ENCODE results near the gene ALKBH7. TPM values are rescaled to one million over a fixed set of nuclear protein-coding genes. Genes with fewer than 3 reads are reported as not detected.

ALKBH7 gene
- total and polyA plus RNA-seq, 5 experiments from 2014 or later = 73.7 to 162 (median 130) TPM

GRCh38 chr19:6423499-6424194 is 51.1 kb downstream of the ALKBH7 start:
- Mint-ChIP-seq H3K9me3 (peaks cover 0 to 2% (median 0%) of the 10 kb centered on the region in 9 donors), H3K27me3 (no peaks in the 10 kb centered on the region), H3K4me1 (peaks cover 16 to 44% (median 41%) of the 10 kb centered on the region in 4 donors), H3K4me3 (peak overlapping the region; percentile 81 to 93 (median 88)), H3K36me3 (peaks cover 0 to 34% (median 2%) of the 10 kb centered on the region in 3 donors), H3K27ac (peak overlapping the region; percentile 76 to 94 (median 88))
- no peak for ATAC-seq
- POLR2A ChIA-PET = interaction anchor here (0.7 to 2.7 kb wide), 5 partner anchors 35 to 603 kb away, joined by 3 to 28 read pairs (median 5); partner anchors contain the start of genes ALKBH7, CRB3 and DENND1C
- peak in 4 of 10 donors; percentile 8 to 28 (median 12) for DNase-seq

GRCh38 chr19:6424195-6424938 is 51.8 kb downstream of the ALKBH7 start, which contains the start of gene KHSRP:
Gene KHSRP, minus strand, starts transcription at chr19:6424811. Its CDS starts 110 bp downstream, at chr19:6424701.
- H3K27ac Mint-ChIP-seq = peak within 1 kb of the TSS; percentile 89 to 97 (median 94)
- peaks cover 0 to 27% (median 2%) of the 10 kb centered on the region in 3 donors for H3K36me3 Mint-ChIP-seq
- DNase-seq (peak in 7 of 10 donors; percentile 14 to 50 (median 28)), ATAC-seq (no peak)
- no peaks in the 10 kb centered on the region for H3K27me3 Mint-ChIP-seq
- POLR2A ChIA-PET = interaction anchor here (0.8 to 2.9 kb wide), 17 partner anchors 9 to 645 kb away, joined by 3 to 28 read pairs (median 4); partner anchors contain the start of genes ALKBH7, CLPP, CRB3 and DENND1C
- H3K9me3 Mint-ChIP-seq = peaks cover 0 to 2% (median 0%) of the 10 kb centered on the region in 9 donors
- H3K4me3 Mint-ChIP-seq = peak within 1 kb of the TSS; percentile 81 to 93 (median 88)
- peaks cover 16 to 45% (median 41%) of the 10 kb centered on the region in 4 donors for H3K4me1 Mint-ChIP-seq

Small RNA genes within 50 kb of the gene (microRNA-seq; reads per million reads assigned to microRNA genes)
- 3.4 reads per million, percentile 4 among the genes with 10 or more reads in this experiment for gene MIR3940 (ENCODE audit: borderline microRNAs expressed)
- gene MIR6790 (ENCODE audit: borderline microRNAs expressed) = not detected
- gene MIR6885 (ENCODE audit: borderline microRNAs expressed) = not detected

Other genes with a start within 250 kb of the ALKBH7 start
- not detected for gene ACSBG2, start 237.1 kb upstream of the ALKBH7 start, total RNA-seq
- under 1 TPM in 1 of 3 donors, not detected in 2; 0.07 TPM for gene ACSBG2, start 237.1 kb upstream of the ALKBH7 start, polyA plus RNA-seq
- 10 to 100 TPM; 37.7 to 41.7 TPM for gene MLLT1, start 92.8 kb upstream of the ALKBH7 start, total RNA-seq
- gene MLLT1, start 92.8 kb upstream of the ALKBH7 start, polyA plus RNA-seq = 1 to 10 TPM in 2 of 3 donors, under 1 TPM in 1; 0.68 to 2.7 (median 1.2) TPM
- gene ACER1, start 39.2 kb upstream of the ALKBH7 start, total RNA-seq = 1 to 10 TPM in 1 of 2 experiments, under 1 TPM in 1; 0.91 to 1.1 TPM
- gene ACER1, start 39.2 kb upstream of the ALKBH7 start, polyA plus RNA-seq = 1 to 10 TPM; 1.4 to 2.6 (median 2.3) TPM
- 10 to 100 TPM; 73.0 to 74.4 TPM for gene CLPP, start 11.3 kb upstream of the ALKBH7 start, total RNA-seq
- 100 to 1,000 TPM; 142 to 197 (median 148) TPM for gene CLPP, start 11.3 kb upstream of the ALKBH7 start, polyA plus RNA-seq
- 1 to 10 TPM; 3.3 to 3.7 TPM for gene PSPN, start 3.1 kb downstream of the ALKBH7 start, total RNA-seq
- gene PSPN, start 3.1 kb downstream of the ALKBH7 start, polyA plus RNA-seq = 1 to 10 TPM in 2 of 3 donors, under 1 TPM in 1; 0.50 to 1.2 (median 1.1) TPM
- gene GTF2F1, start 20.4 kb downstream of the ALKBH7 start, total RNA-seq = 10 to 100 TPM; 54.1 to 64.8 TPM
- 10 to 100 TPM; 16.3 to 30.1 (median 20.6) TPM for gene GTF2F1, start 20.4 kb downstream of the ALKBH7 start, polyA plus RNA-seq
- gene KHSRP, start 52.0 kb downstream of the ALKBH7 start, total RNA-seq = 100 to 1,000 TPM; 159 to 167 TPM
- gene KHSRP, start 52.0 kb downstream of the ALKBH7 start, polyA plus RNA-seq = 10 to 100 TPM; 14.5 to 26.2 (median 14.7) TPM
- gene SLC25A41, start 61.0 kb downstream of the ALKBH7 start, total RNA-seq = under 1 TPM; 0.62 to 0.96 TPM
- under 1 TPM in 1 of 3 donors, not detected in 2; 0.38 TPM for gene SLC25A41, start 61.0 kb downstream of the ALKBH7 start, polyA plus RNA-seq
- 10 to 100 TPM; 19.0 to 24.5 TPM for gene SLC25A23, start 87.0 kb downstream of the ALKBH7 start, total RNA-seq
- 10 to 100 TPM; 14.6 to 29.6 (median 15.9) TPM for gene SLC25A23, start 87.0 kb downstream of the ALKBH7 start, polyA plus RNA-seq
- 10 to 100 TPM in 1 of 2 experiments, 1 to 10 TPM in 1; 8.5 to 10.5 TPM for gene CRB3, start 91.5 kb downstream of the ALKBH7 start, total RNA-seq
- 1 to 10 TPM; 4.3 to 5.8 (median 5.7) TPM for gene CRB3, start 91.5 kb downstream of the ALKBH7 start, polyA plus RNA-seq
- 100 to 1,000 TPM; 105 to 110 TPM for gene DENND1C, start 109.0 kb downstream of the ALKBH7 start, total RNA-seq
- 100 to 1,000 TPM in 1 of 3 donors, 10 to 100 TPM in 2; 35.4 to 106 (median 67.7) TPM for gene DENND1C, start 109.0 kb downstream of the ALKBH7 start, polyA plus RNA-seq
- gene TUBB4A, start 129.5 kb downstream of the ALKBH7 start, total RNA-seq = 1 to 10 TPM; 7.6 to 8.8 TPM
- gene TUBB4A, start 129.5 kb downstream of the ALKBH7 start, polyA plus RNA-seq = 1 to 10 TPM; 2.8 to 7.3 (median 5.2) TPM
- gene TNFSF9, start 158.2 kb downstream of the ALKBH7 start, total RNA-seq = 1 to 10 TPM in 1 of 2 experiments, under 1 TPM in 1; 0.30 to 1.0 TPM
- gene TNFSF9, start 158.2 kb downstream of the ALKBH7 start, polyA plus RNA-seq = under 1 TPM in 2 of 3 donors, not detected in 1; 0.25 to 0.54 TPM
- not detected for gene CD70, start 218.4 kb downstream of the ALKBH7 start, total RNA-seq
- gene CD70, start 218.4 kb downstream of the ALKBH7 start, polyA plus RNA-seq = under 1 TPM in 1 of 3 donors, not detected in 2; 0.90 TPM